Measurements from ENCODE around the gene MIER2.

Gene MIER2

GRCh38 chr19:306151-306900 lies 38.3 kb downstream of the MIER2 start:
- DNase-seq, result no peak

GRCh38 chr19:305240-306150 lies 39.1 kb downstream of the MIER2 start:
- DNase-seq, result no peak

- no peak for DNase-seq
Observed at GRCh38 chr19:296476-297225, 47.9 kb downstream of the MIER2 start.

GRCh38 chr19:295687-296370 lies 48.8 kb downstream of the MIER2 start:
- DNase-seq, result no peak

GRCh38 chr19:294946-295686 lies 49.5 kb downstream of the MIER2 start:
- DNase-seq, result no peak

GRCh38 chr19:294341-294945 lies 50.2 kb downstream of the MIER2 start:
- no peak for DNase-seq

- no peak for DNase-seq
Observed at GRCh38 chr19:293436-294110, 51.0 kb downstream of the MIER2 start.

- DNase-seq, result no peak
Observed at GRCh38 chr19:292951-293350, 51.6 kb downstream of the MIER2 start.

- DNase-seq, result no peak
Observed at GRCh38 chr19:292281-292884, 52.2 kb downstream of the MIER2 start.

GRCh38 chr19:291561-292280 lies 52.9 kb downstream of the MIER2 start:
- no peak for DNase-seq

- DNase-seq, result no peak
Observed at GRCh38 chr19:291006-291521, 53.5 kb downstream of the MIER2 start, which contains the start of gene PLPP2. Gene PLPP2 (minus strand): TSS chr19:291403. CDS start chr19:291336, 67 bp downstream.

- DNase-seq, result peak; percentile 42
Observed at GRCh38 chr19:290372-291005, 54.1 kb downstream of the MIER2 start.

GRCh38 chr19:289651-290371 lies 54.8 kb downstream of the MIER2 start:
- DNase-seq, result no peak

GRCh38 chr19:288911-289310 lies 55.7 kb downstream of the MIER2 start:
- no peak for DNase-seq

GRCh38 chr19:287381-287871 lies 57.2 kb downstream of the MIER2 start:
- DNase-seq, result no peak

- no peak for DNase-seq
Observed at GRCh38 chr19:283395-283794, 61.2 kb downstream of the MIER2 start.

- no peak for DNase-seq
Observed at GRCh38 chr19:282501-282900, 62.1 kb downstream of the MIER2 start.

- DNase-seq, result no peak
Observed at GRCh38 chr19:281992-282391, 62.6 kb downstream of the MIER2 start.
